Measurements from ENCODE around the gene DCBLD2.

- TF ChIP-seq CTCF (IDR thresholded peaks at IDR 0.05), result no peak
- peak; percentile 81 to 93 for TF ChIP-seq POLR2AphosphoS5 (IDR thresholded peaks at IDR 0.05)
Measured at GRCh38 chr3:98901392-98902350, at the start of gene DCBLD2.
